CD4-positive, alpha-beta T cell treated with Interleukin-1 beta for 1 hour (primary cell): ENCODE results near the gene RTN4IP1.
"Not testable (repeated sequence)": the region's sequence is repeated elsewhere in the genome, so short reads cannot be mapped to it uniquely, and the experiment has no call there.

Experiments used
- DNase-seq, 2 donors: peaks; one replicate each; pipeline ENCODE4 v3.0.0-alpha.2; 2020 to 2022

RTN4IP1 gene

GRCh38 chr6:106574741-106575458 is 54.4 kb downstream of the RTN4IP1 start:
- no peak for DNase-seq

DNA sequence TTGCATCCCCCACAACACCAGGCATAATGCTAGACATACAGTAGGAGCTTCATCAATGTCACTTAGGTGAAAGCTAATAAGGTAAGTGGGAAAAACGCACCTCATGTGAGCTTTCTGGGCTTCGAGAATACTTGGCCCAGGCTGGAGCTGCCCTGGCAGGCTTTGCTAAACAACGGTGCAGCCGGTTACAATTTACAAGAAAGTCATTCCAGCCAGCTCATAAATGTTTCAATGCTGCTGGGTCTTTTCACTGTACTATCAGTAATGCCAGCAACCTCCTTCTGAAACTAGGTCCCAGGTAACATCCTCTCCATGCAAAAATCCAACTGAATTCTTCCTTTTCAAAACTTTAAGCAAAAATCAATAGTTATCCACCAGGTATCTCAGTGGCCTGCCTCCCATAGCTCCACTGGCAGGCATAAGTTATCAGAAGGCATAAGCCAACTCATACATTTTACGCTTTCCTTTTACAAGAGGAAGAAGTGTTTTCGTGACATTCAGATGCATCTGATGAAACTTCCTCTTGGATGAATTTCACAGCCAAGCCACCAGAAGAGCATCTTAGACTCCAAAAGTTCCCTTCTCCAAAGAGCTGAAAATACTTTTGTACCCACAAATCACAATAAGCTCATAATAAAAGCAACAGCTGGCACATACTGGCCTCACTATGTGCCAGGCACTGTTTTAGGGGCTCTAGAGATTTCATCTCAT is 56.3 kb downstream of the RTN4IP1 start:
- no peak for DNase-seq

DNA sequence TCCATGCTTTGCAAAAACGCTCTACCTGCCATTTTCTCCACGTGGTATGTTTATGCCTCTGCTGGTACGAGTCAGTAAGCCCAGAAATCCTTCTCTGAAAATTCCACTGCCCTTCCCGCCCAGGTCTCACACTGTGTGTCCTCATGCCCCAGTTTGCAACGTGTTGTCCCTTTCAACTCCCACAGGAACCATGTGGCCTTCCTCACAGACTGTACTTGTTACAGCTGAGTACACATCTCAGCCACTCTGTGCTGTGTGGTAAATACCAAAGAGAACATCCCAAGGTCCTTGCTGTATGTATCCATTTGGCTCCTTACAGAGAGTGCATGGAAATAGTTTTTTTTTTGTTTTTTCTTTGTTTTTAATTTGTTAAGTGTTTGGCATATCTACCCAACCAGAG is 56.9 kb downstream of the RTN4IP1 start:
- no peak for DNase-seq

DNA sequence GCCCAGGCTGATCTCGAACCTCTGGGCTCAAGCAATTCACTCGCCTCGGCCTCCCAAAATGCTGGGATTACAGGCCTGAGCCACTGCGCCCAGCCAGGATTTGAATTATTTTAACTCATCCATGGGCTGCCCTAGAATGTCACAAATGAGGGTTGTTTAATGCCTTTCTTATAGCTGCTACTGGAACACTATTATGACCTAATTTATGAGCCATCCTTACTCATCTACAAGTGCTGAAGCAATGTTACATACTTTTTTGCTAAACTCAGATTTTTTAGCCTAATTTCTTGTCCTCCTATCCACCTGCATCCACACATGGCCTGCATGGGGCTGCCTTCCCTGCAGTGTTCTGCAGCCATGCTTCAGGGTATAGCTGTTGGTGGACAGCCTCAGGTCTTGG is 59.9 kb downstream of the RTN4IP1 start:
- DNase-seq: no peak

DNA sequence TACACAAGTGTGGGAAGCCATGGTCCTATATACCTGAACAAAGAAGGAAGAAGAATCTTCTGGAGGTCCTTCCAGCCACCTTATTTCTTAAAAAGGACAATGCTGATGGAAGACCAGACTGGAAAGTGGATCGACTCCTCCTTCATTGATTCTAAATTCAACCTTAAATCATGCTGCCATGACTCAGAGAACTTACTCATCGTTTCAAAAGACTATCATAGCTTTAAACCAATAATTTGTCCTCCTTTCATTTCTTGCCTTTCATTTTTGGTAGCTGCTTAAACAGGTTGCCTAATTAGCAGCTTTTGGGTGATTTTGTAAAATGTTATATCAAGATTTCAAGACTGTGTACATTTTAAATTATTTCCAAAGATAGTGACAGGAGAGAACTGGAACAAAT is 60.8 kb downstream of the RTN4IP1 start:
- no peak for DNase-seq

GRCh38 chr6:106564476-106564875 is 64.8 kb downstream of the RTN4IP1 start:
- DNase-seq: no peak

DNA sequence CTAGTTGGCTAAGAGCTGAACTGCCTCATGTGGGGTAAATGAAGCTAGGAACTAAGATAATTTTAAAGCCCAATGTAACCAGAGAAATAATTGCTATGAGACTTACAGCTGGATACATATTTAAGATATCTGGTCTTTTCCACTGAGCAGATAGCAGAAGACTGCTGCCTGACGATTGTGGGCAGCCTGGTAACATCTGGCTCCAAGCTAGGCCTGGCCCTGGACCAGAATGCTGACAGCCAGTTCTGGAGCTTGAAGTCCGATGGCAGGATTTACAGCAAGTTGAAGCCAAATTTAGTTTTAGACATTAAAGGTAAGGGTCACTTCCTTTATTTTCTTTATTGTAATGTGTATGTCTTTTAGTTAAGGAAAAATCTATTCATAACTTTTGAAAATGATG is 65.7 kb downstream of the RTN4IP1 start:
- no peak for DNase-seq

DNA sequence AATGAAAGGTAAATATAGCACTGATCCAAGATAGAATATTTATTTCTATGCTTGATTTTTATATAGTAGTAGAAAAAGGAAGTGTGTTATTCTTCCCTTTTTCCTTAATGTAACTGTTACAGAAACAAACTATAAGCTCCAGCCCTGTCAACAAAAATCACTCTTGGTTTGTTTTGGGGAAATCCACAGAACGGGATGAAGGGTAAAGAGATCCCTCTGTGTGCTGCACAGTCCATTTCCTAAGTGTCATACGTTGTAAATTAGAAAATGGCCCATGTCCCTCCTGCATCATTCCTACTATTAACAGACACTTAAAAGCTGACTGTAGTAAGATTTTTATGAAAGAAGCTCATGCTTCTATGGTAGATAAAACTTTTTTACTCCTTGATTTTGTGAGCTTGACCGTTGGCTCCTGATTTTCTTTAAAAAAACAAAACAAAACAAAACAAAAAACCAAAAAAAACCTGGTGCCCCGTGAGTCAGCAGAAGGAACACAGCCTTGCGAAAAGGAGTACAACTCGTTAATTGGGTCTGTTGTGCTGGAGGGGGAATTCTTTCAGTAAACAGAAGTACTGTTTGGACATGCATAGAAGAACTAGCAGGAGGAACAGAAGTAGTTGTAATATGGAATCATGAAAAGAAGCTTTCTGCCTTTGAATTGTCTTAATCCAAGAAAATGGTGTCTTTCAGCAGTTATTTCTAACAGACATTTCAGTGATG is 67.5 kb downstream of the RTN4IP1 start:
- no peak for DNase-seq

- DNase-seq: no peak
Observed at GRCh38 chr6:106560996-106561685, 68.2 kb downstream of the RTN4IP1 start.

- DNase-seq: not testable (repeated sequence)
Observed at GRCh38 chr6:106559659-106560058, 69.6 kb downstream of the RTN4IP1 start.

- DNase-seq: no peak
Observed at GRCh38 chr6:106558364-106558763, 70.9 kb downstream of the RTN4IP1 start.

GRCh38 chr6:106557837-106558236 is 71.5 kb downstream of the RTN4IP1 start:
- DNase-seq: no peak

DNA sequence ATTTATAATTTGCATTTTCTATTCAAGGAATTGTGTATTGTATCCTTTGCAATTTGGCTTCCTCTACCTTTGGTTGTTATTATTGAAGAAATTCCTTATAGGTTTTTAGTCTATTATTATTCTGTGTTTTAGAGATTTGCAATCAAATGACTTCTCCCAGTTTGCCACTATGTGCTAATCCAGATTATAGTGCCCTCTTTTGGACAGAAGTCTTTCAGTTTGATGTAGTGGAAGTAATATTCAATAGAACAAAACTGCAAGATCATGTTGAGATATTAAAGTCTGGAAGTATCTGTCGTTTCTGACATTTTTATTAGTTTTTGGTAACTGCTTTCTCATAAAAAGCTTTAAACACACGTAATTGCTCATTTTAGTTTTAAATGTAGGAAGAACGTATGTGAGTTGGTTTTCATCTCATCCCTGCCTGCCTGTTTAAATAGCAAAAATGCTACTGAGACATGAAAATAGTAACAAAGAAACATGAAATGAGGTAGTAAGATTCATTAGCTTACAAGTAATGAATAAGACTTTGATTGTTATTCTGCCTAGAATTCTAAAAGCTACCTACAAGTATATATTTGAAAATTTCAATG is 72.8 kb downstream of the RTN4IP1 start:
- peak in 1 of 2 donors; percentile 59 for DNase-seq

- no peak for DNase-seq
Observed at GRCh38 chr6:106555767-106556166, 73.5 kb downstream of the RTN4IP1 start.

DNA sequence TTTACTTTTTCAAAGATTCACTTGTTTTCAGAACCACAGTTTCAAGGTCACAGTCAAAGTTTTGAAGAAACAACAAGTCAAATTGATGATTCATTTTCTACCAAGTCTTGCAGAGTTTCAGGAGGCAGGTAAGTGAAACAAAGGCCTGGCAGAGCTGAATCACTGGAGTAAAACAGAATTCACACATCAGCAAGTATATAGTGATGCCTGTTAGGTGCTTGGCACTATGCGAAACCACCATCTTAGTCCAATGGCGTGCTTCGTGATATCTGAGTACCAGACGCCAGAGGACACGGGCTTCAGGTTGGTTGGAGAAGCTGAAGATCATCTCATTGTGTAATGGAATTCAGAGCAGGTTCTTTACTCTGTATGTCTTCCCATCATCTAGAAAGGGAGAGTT is 75.9 kb downstream of the RTN4IP1 start:
- no peak for DNase-seq

DNA sequence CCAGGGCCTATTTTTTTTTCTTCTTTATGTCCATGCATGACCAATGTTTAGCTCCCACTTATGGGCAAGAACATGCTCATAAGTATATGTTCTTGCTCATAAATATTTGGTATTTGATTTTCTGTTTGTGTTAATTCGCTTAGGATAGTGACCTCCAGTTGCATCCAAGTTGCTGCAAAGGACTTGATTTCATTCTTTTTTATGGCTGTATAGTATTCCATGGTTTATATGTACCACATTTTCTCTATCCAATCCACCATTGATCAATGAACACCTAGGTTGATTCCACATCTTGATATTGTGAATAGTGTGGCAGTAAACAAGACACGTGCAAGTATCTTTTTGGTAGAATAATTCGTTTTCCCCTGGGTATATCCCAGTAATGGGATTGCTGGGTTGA is 78.1 kb downstream of the RTN4IP1 start:
- no peak for DNase-seq

DNA sequence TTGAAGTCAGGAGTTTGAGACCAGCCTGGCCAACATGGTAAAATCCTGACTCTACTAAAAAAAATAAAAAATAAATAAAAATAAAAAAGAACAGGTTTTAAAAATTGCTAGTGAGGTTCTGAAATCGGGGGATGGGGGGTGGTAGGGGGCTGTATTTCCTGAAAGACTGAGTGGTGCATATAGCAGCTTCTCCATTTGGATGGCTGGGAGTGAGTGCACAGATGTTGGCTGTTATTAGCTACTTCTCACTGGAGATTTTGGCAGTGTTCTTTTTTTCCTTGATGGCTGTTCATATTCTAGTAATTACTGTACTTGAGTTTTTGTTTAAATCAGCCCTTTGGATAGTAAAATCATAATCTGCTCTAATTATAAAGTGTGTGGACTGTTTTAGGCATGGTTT is 79.8 kb downstream of the RTN4IP1 start:
- DNase-seq: no peak

DNA sequence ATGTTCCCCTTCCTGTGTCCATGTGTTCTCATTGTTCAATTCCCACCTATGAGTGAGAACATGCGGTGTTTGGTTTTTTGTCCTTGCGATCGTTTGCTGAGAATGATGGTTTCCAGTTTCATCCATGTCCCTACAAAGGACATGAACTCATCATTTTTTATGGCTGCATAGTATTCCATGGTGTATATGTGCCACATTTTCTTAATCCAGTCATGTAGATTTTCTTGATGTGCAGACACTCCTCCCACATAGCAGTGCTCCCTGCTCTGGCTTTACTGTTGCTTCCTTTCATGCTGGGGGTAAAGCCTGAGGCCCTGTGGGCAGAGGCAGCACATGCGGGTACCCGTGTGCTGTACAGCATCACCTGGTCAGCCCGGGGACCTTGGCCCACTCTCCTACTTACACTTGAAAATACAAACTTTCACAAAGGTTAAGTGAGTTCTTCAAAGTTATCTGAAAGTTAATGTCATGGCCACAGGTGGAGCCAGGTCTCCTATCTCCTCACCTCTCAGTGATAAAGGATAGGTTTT is 80.3 kb downstream of the RTN4IP1 start:
- DNase-seq: not testable (repeated sequence)

DNA sequence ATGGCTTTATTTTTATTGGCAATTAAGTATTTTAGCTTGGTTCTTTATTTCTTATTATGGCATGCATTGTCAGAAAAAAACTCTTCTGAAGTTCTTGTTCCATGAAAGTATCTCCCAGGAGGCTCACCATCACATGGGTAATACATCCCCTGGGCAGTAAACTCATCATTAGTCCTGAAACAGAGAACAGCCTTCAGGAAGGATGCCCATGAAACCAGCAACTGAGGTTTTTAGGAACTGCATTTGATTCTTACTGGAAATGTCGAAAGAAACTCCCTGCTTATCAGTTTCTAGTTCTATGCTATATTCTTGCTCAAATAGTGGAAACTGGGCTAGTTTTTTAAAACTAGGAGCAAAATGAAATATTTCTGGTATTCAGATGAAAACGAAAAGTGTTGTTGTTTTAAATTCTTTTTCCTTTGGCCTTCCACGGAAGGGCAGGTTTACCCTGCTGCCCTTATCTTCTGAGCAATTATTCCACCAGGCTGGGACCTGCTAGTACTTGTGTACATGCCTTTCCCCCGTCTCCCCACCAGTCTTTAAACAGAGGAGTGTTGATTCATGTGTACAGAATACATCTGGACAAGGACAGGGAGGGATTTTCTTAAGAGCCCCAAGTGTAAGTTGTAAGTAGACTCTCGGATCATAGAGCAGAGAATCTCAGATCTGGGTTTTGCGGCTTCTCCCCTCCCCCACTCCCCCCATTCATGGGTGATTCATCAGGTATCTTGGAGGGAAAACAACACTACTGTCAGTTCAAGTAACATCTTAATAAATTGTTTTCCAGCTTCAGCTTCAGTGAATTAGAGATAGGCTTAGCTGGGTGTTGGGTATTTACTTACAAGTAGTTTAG is 81.5 kb downstream of the RTN4IP1 start:
- no peak for DNase-seq

- peak in 1 of 2 donors; percentile 17 for DNase-seq
Observed at GRCh38 chr6:106546691-106547414, 82.4 kb downstream of the RTN4IP1 start.

DNA sequence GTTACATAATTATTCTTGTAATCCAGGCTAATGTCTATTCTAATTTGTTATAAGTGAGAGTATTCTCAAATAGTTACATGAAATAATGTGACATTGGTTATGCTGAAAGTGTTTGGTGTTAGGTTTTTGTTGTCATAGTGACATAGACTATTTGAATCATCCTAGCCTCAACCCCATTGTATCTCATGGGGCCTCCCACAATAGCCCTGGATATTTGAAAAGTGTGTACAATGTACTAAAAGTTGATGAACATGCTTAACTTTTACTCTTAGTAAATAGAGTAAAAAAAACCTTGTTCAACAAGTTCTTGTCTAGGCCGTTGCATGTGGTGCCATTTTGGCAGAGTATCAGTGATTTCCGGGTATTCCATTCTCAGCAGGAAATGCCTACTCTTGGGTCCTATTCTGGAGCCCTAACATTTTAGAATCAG is 83.0 kb downstream of the RTN4IP1 start:
- DNase-seq: no peak
